Uterus (tissue), 4 donors: ENCODE results near the gene H6PD. TPM values are rescaled to one million over a fixed set of nuclear protein-coding genes. Genes with fewer than 3 reads are reported as not detected.
A peak's percentile ranks its signal among the peaks of the same experiment; 100 is the strongest.
"Not testable (repeated sequence)": the region's sequence is repeated elsewhere in the genome, so short reads cannot be mapped to it uniquely, and the experiment has no call there.

ENCODE experiments used
- DNase-seq, 2 donors: peaks; one replicate each; pipeline ENCODE4 v3.0.0-alpha.2; 2019 to 2020
- H3K27ac ChIP-seq, 2 donors: fragments of 200-600 bp; sonication (generic); 1 replicate in 1 of 2; 2 replicates in 1 of 2; pipeline ENCODE4 v1.5.1; 2016 to 2018
- H3K27me3 ChIP-seq, 2 donors: fragments of 200-600 bp; sonication (generic); one replicate each; pipeline ENCODE4 v1.5.1; 2018 to 2019; ENCODE audit warnings: control low read depth in 1 of 2
- H3K36me3 ChIP-seq, 2 donors: fragments of 200-600 bp; sonication (generic); one replicate each; pipeline ENCODE4 v1.5.1; 2019; ENCODE audit warnings: control low read depth in 1 of 2
- H3K4me1 ChIP-seq, 2 donors: fragments of 200-600 bp; sonication (generic); one replicate each; pipeline ENCODE4 v1.5.1; 2018 to 2019; ENCODE audit warnings: control low read depth in 1 of 2
- H3K4me3 ChIP-seq, 2 donors: fragments of 200-600 bp; sonication (generic); 1 replicate in 1 of 2; 2 replicates in 1 of 2; pipeline ENCODE4 v1.5.1; 2018 to 2019; ENCODE audit warnings: mild to moderate bottlenecking in 1 of 2
- H3K9me3 ChIP-seq, 2 donors: fragments of 200-600 bp; sonication (generic); one replicate each; pipeline ENCODE4 v1.5.1; 2019; ENCODE audit warnings: control low read depth in 1 of 2
- POLR2A ChIP-seq, 2 donors: fragments of 450-650 bp; IDR thresholded peaks; one replicate each; pipeline ENCODE4 v1.6.1; 2016; ENCODE audit warnings: antibody characterized with exemption in 2 of 2, mild to moderate bottlenecking in 1 of 2, moderate library complexity in 1 of 2
- intact Hi-C: fragments of 100-400 bp; cut with DNase I; formaldehyde crosslinking; loops from one replicate; pipeline ENCODE4 v1.15.1; 2023; ENCODE audit warnings: low total_unique reads
- total RNA-seq, 4 donors: library from RNA; depleted of rRNA in 3 of 4; stranded (reverse); fragments of >200 nt in 3 of 4; gene quantifications; one replicate each; pipeline versions ENCODE4 v1.1.0 to v1.2.4, GENCODE V29; 2014 to 2023
- TF ChIP-seq, protein P1 (sequence below), 4 experiments: fragments of 200-600 bp in 2 of 4; fragments of 450-650 bp in 2 of 4; sonication (generic) in 2 of 4; IDR thresholded peaks; one replicate each; pipeline ENCODE4 v1.5.1; 2016 to 2019; ENCODE audit warnings: antibody characterized with exemption in 4 of 4, mild to moderate bottlenecking in 2 of 4, moderate library complexity in 1 of 4
- donor health status: DM: yes; HTN: yes; CAD: no.

The H6PD gene
- total RNA-seq, 4 donors from 2014 or later: 28.4 to 107 (median 49.7) TPM

DNA sequence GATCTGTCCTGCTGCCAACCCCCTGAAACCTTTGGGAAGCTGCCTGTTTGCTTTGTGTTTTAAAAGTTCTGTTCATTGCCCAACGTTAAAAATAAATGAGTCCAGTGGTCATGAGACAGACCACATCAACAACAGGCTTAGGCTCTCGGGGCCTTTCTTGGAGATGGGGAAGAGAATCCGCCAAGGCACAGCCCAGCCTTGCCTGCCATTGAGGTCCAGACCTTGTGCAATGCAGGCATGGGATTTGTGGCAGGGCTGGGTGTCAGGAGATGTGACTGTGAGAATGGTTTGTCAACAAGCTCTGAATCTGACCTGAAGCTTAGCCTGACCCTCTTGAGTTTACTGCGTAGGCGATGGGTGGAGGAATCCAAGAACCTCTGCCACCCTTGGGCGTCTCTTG lies 62.3 kb downstream of the H6PD start:
- no peak overlapping the region for H3K4me3 ChIP-seq
- peaks cover 0 to 29% of the 10 kb centered on the region in 2 donors for H3K4me1 ChIP-seq
- no peaks in the 10 kb centered on the region for H3K36me3 ChIP-seq
- no peaks in the 10 kb centered on the region for H3K9me3 ChIP-seq
- no peak overlapping the region for H3K27ac ChIP-seq
- TF ChIP-seq, protein P1, sequence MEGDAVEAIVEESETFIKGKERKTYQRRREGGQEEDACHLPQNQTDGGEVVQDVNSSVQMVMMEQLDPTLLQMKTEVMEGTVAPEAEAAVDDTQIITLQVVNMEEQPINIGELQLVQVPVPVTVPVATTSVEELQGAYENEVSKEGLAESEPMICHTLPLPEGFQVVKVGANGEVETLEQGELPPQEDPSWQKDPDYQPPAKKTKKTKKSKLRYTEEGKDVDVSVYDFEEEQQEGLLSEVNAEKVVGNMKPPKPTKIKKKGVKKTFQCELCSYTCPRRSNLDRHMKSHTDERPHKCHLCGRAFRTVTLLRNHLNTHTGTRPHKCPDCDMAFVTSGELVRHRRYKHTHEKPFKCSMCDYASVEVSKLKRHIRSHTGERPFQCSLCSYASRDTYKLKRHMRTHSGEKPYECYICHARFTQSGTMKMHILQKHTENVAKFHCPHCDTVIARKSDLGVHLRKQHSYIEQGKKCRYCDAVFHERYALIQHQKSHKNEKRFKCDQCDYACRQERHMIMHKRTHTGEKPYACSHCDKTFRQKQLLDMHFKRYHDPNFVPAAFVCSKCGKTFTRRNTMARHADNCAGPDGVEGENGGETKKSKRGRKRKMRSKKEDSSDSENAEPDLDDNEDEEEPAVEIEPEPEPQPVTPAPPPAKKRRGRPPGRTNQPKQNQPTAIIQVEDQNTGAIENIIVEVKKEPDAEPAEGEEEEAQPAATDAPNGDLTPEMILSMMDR (IDR thresholded peaks at IDR 0.05): no peak
- TF ChIP-seq POLR2A (IDR thresholded peaks at IDR 0.05): no peak
- no peak for DNase-seq
- no peaks in the 10 kb centered on the region for H3K27me3 ChIP-seq
- intact Hi-C loops: no loop called here

DNA sequence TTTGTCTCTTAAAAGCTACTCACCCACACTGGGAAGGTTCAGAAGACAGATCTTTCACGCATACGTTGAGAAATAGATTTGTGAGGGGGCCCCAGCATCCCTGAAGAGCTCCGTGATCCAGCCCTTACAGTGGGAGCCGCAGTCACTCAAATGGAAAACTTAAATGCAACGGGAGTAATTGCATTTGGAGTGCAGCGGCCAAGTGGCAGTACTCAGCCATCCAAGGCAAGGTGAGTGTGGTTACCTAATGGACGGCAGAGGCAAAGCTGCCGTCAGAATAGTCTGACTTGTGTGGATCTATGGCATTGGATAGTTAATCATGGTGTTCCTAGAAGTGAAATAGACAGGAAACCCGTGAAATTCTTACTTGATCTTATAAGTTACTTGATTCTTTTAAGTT lies 63.3 kb downstream of the H6PD start:
- Histone ChIP-seq H3K9me3 (no peaks in the 10 kb centered on the region), H3K27me3 (no peaks in the 10 kb centered on the region), H3K4me1 (peaks cover 8 to 33% of the 10 kb centered on the region in 2 donors), H3K27ac (no peak overlapping the region), H3K36me3 (no peaks in the 10 kb centered on the region), H3K4me3 (no peak overlapping the region)
- no peak for DNase-seq
- TF ChIP-seq, protein P1 (IDR thresholded peaks at IDR 0.05): no peak
- TF ChIP-seq POLR2A (IDR thresholded peaks at IDR 0.05): no peak
- intact Hi-C loops: no loop called here

DNA sequence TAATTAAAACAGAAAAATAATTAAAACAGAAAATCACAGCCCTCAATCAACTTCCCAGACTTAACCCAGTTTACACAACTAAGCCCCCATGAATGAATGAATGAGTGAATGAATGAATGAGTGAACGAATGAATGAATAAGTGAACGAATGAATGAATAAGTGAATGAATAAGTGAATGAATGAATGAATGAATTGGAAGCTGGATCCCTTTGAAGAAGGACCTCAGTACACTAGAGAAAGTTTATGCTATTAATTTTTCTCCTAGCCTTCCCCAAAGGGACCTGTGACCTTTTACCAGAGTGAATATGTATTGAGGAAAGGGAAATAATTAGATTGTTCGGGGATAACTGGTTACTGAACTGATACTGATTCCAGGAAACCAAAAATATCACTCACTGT lies 63.7 kb downstream of the H6PD start:
- no peak for DNase-seq
- no peaks in the 10 kb centered on the region for H3K36me3 ChIP-seq
- H3K4me1 ChIP-seq: peaks cover 9 to 37% of the 10 kb centered on the region in 2 donors
- H3K27me3 ChIP-seq: no peaks in the 10 kb centered on the region
- intact Hi-C loops: no loop called here
- TF ChIP-seq, protein P1 (IDR thresholded peaks at IDR 0.05): no peak
- no peak for TF ChIP-seq POLR2A (IDR thresholded peaks at IDR 0.05)
- no peak overlapping the region for H3K4me3 ChIP-seq
- no peak overlapping the region for H3K27ac ChIP-seq
- no peaks in the 10 kb centered on the region for H3K9me3 ChIP-seq

DNA sequence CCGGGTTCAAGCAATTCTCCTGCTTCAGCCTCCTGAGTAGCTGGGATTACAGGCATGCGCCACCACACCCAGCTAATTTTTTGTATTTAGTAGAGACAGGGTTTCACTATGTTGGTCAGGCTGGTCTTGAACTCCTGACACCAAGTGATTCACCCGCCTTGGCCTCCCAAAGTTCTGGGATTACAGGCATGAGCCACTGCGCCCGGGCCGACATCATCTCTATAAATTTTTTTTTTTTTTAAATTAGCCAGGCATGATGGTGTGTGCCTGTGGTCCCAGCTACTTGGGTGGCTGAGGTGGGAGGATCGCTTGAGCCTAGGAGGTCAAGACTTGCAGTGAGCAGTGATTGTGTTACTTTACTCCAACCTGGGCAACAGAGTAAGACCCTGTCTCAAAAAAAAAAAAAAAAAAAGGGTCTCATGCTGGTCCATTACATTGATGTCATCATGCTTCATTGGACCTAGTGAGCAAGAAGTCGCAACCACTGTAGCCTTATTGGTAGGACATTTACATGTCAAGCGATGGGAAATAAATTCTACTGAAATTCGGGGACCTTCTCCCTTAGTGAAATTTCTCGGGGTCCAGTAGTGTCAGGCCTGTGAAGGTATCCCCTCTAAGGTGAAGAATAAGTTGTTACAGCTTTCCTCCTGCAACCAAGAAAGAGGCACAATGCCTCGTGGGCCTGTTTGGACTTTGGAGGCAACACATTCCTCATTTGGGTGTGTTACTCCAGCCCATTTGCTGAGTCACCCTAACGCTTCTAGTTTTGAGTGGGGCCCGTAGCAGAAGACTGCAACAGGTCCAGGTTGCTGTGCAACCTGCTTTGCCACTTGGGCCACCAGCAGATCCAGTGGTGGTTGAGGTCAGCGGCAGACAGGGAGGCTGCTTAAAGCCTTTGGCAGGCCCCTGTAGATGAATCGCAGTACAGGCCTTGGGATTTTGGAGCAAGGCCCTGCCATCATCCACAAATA lies 65.3 kb downstream of the H6PD start:
- H3K9me3 ChIP-seq, DNase-seq, H3K4me3 ChIP-seq, intact Hi-C loops, H3K36me3 ChIP-seq, H3K27me3 ChIP-seq: not testable (repeated sequence)
- Histone ChIP-seq H3K4me1 (peaks cover 9 to 37% of the 10 kb centered on the region in 2 donors), H3K27ac (peak overlapping the region in 1 of 2 donors; percentile 28)

DNA sequence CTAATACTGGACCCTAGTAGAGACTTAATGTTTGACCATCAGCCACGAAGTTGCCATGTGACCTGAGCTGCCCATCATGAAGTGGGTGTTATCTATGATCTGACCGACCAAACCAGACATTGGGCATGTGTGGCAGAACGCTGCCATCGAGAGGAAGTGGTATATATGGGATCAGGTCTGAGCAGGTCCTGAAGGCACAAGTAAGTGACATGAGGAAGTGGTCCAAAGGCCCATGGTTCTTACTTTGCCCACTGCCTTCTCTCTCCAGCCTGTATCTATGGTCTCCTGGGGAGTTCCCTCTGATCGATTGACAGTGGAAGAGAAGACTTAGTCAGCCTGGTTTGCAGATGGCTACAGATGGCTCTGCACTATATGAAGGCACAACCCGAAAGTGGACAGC lies 66.0 kb downstream of the H6PD start:
- H3K9me3 ChIP-seq: no peaks in the 10 kb centered on the region
- no peaks in the 10 kb centered on the region for H3K36me3 ChIP-seq
- H3K27ac ChIP-seq: peak overlapping the region in 1 of 2 donors; percentile 28
- TF ChIP-seq, protein P1 (IDR thresholded peaks at IDR 0.05): no peak
- no peak for TF ChIP-seq POLR2A (IDR thresholded peaks at IDR 0.05)
- intact Hi-C loops: no loop called here
- DNase-seq: no peak
- peaks cover 9 to 34% of the 10 kb centered on the region in 2 donors for H3K4me1 ChIP-seq
- no peaks in the 10 kb centered on the region for H3K27me3 ChIP-seq
- no peak overlapping the region for H3K4me3 ChIP-seq
